PC-9 (cell line): ENCODE data around the gene SNRNP40. TPM values are rescaled to one million over a fixed set of nuclear protein-coding genes. Genes with fewer than 3 reads are reported as not detected.
"Not testable (repeated sequence)": the region's sequence is repeated elsewhere in the genome, so short reads cannot be mapped to it uniquely, and the experiment has no call there.

Experiments
- BruUV-seq: library from RNA; stranded (reverse); fragments of 400-500 nt; replicated peaks from 2 replicates; lab custom pipeline; 2021; lab: Mats Ljungman, UMichigan
- CTCF ChIA-PET: fragments of 300-600 bp; sonication (Branson Sonifier 250); formaldehyde crosslinking; loops from one replicate; lab custom pipeline; 2022; ENCODE audit warnings: antibody characterized with exemption; lab: Charles Lee
- POLR2A ChIA-PET: fragments of 300-600 bp; sonication (Branson Sonifier 250); formaldehyde crosslinking; loops from one replicate; lab custom pipeline; 2022; ENCODE audit warnings: antibody characterized with exemption; ENCODE audit not compliant: unreplicated experiment; lab: Charles Lee
- DNase-seq, 2 experiments: peaks; one replicate each; pipeline versions ENCODE4 v3.0.0 to v3.0.0-alpha.2; 2015 to 2022; ENCODE audit warnings: mixed read lengths in 1 of 2
- H2AFZ ChIP-seq: fragments of 200-600 bp; sonication (generic); 2 replicates; pipeline ENCODE4 v1.8.1; 2017; ENCODE audit warnings: antibody characterized with exemption
- H3F3A ChIP-seq: fragments of 200-600 bp; sonication (generic); 2 replicates; pipeline ENCODE4 v1.8.1; 2017; ENCODE audit warnings: antibody characterized with exemption, mild to moderate bottlenecking, low read depth; ENCODE audit not compliant: insufficient read depth
- H3K27ac ChIP-seq: fragments of 200-600 bp; sonication (generic); 2 replicates; pipeline ENCODE4 v1.6.1; 2016; ENCODE audit warnings: mixed run types
- H3K27me3 ChIP-seq: fragments of 200-600 bp; sonication (generic); 2 replicates; pipeline ENCODE4 v1.6.1; 2016; ENCODE audit warnings: low read depth, mixed run types; ENCODE audit not compliant: insufficient read depth
- H3K36me3 ChIP-seq: fragments of 200-600 bp; sonication (generic); 2 replicates; pipeline ENCODE4 v1.6.1; 2016; ENCODE audit warnings: low read depth, mixed run types
- H3K4me1 ChIP-seq: fragments of 200-600 bp; sonication (generic); replicated peaks from 2 replicates; pipeline ENCODE4 v1.6.1; 2016; ENCODE audit warnings: mixed run types; ENCODE audit not compliant: insufficient read depth
- H3K4me2 ChIP-seq: fragments of 200-600 bp; sonication (generic); 2 replicates; pipeline ENCODE4 v1.6.1; 2017; ENCODE audit warnings: mixed run types
- H3K4me3 ChIP-seq: fragments of 200-600 bp; sonication (generic); 2 replicates; pipeline ENCODE4 v1.6.1; 2016; ENCODE audit warnings: mixed run types
- H3K79me2 ChIP-seq: fragments of 200-600 bp; sonication (generic); 2 replicates; pipeline ENCODE4 v1.6.1; 2017; ENCODE audit warnings: low read depth, mixed run types
- H3K9me2 ChIP-seq: fragments of 200-600 bp; sonication (generic); 2 replicates; pipeline ENCODE4 v1.8.1; 2017; ENCODE audit warnings: mild to moderate bottlenecking; ENCODE audit not compliant: insufficient read depth
- H3K9me3 ChIP-seq: fragments of 200-600 bp; sonication (generic); 2 replicates; pipeline ENCODE4 v1.8.1; 2016; ENCODE audit warnings: low read depth; ENCODE audit not compliant: insufficient read depth
- H4K20me1 ChIP-seq: fragments of 200-600 bp; sonication (generic); 2 replicates; pipeline ENCODE4 v1.8.1; 2017; ENCODE audit not compliant: insufficient read depth
- CTCF ChIP-seq: fragments of 200-600 bp; sonication (generic); conservative IDR thresholded peaks from 2 replicates; pipeline ENCODE4 v1.6.1; 2017; ENCODE audit warnings: mixed run types, antibody characterized with exemption, mild to moderate bottlenecking, moderate library complexity
- EZH2 ChIP-seq: fragments of 200-600 bp; sonication (generic); IDR thresholded peaks from 2 replicates; pipeline ENCODE4 v1.8.0; 2017; ENCODE audit warnings: antibody characterized with exemption, low read depth
- intact Hi-C: fragments of 100-400 bp; cut with micrococcal nuclease; formaldehyde crosslinking; loops from one replicate; pipeline ENCODE4 v1.10.0; 2022; ENCODE audit not compliant: unreplicated experiment
- total RNA-seq: library from RNA; stranded (reverse); gene quantifications from 2 replicates; pipeline ENCODE4 v1.2.3, GENCODE V29; 2021

Gene SNRNP40
- total RNA-seq, 1 experiment from 2014 or later: 59.5 TPM

DNA sequence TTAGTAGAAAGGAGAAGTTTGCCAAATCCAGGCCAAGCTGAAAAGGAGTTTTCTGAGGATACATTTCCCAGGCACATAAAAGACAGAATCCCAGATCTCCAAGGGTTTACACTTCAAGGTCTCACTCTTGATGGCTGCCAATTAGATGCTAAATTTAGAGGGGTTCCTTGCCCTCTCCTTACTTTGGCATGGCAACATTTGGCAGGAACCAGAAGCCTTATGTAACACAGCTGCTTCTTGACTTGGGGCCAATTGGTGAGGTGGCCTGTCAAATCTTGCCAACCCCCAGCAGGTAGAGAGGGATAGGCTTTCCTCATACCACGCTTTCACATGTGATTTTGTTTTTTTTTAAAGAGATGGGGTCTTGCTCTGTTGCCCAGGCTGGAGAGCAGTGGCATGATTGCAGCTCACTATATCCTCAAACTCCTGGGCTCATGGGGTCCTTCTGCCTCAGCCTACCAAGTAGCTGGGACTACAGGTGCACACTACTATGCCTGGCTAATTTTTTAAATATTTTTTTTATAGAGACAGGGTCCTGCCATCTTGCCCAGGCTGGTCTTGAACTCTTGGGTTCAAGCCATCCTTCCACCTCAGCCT lies 31.7 kb downstream of the SNRNP40 start:
- intact Hi-C loops: no loop called here
- no peaks in the 10 kb centered on the region for H4K20me1 ChIP-seq
- H3K36me3 ChIP-seq: 0 out of 2 replicates have a peak, but pooled peaks cover 3% of the 10 kb centered on the region
- no peaks in the 10 kb centered on the region for H3F3A ChIP-seq
- H2AFZ ChIP-seq: no peak overlapping the region
- no peak overlapping the region for H3K4me3 ChIP-seq
- no peaks in the 10 kb centered on the region for H3K9me2 ChIP-seq
- no TSS peak for BruUV-seq
- TF ChIP-seq EZH2 (no peak), CTCF (no peak)
- H3K27ac ChIP-seq: no peak overlapping the region
- POLR2A ChIA-PET: no interaction called here
- DNase-seq: no peak
- H3K4me1 ChIP-seq: no peaks in the 10 kb centered on the region
- no peaks in the 10 kb centered on the region for H3K9me3 ChIP-seq
- no peak overlapping the region for H3K4me2 ChIP-seq
- no peaks in the 10 kb centered on the region for H3K79me2 ChIP-seq
- CTCF ChIA-PET: no interaction called here
- H3K27me3 ChIP-seq: no peaks in the 10 kb centered on the region

DNA sequence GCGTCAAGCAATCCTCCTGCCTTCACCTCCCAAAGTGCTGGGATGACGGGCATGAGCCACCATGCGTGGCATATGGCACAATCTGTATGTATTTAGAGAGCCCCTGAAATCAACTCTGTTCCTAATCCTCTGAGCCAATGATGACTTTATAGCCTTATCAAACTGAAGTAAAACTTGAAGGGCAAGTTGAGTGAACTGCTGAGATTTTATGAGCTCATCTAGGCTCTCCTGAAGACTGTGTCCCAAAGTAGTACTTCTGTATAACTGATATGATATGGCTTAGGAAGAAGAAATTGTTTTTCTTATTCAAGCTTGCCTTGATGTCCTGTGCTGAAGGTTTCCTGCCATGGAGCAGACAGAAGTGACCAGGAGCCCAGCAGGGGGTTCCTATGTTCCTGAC lies 33.2 kb downstream of the SNRNP40 start:
- H3K4me2 ChIP-seq: no peak overlapping the region
- H4K20me1 ChIP-seq: no peaks in the 10 kb centered on the region
- no peak for TF ChIP-seq CTCF
- no peak for TF ChIP-seq EZH2
- H3F3A ChIP-seq: no peaks in the 10 kb centered on the region
- intact Hi-C loops: no loop called here
- no peaks in the 10 kb centered on the region for H3K79me2 ChIP-seq
- POLR2A ChIA-PET: interaction anchor here (0.7 kb wide), 1 partner anchor 94 kb away, joined by 19 read pairs; no protein-coding TSS in a partner anchor
- no peaks in the 10 kb centered on the region for H3K27me3 ChIP-seq
- H2AFZ ChIP-seq: no peak overlapping the region
- no TSS peak for BruUV-seq
- H3K27ac ChIP-seq: no peak overlapping the region
- no peaks in the 10 kb centered on the region for H3K9me3 ChIP-seq
- no peak overlapping the region for H3K4me3 ChIP-seq
- no peaks in the 10 kb centered on the region for H3K4me1 ChIP-seq
- no peaks in the 10 kb centered on the region for H3K9me2 ChIP-seq
- H3K36me3 ChIP-seq: no peaks in the 10 kb centered on the region
- CTCF ChIA-PET: interaction anchor here (0.6 kb wide), 2 partner anchors 50 to 71 kb away, joined by 7 to 9 read pairs; no protein-coding TSS in a partner anchor
- DNase-seq: no peak

GRCh38 chr1:31262393-31262792 lies 34.2 kb downstream of the SNRNP40 start:
- H3K4me3 ChIP-seq, H3F3A ChIP-seq, H2AFZ ChIP-seq, H3K36me3 ChIP-seq, DNase-seq, H3K27me3 ChIP-seq, BruUV-seq, POLR2A ChIA-PET, H3K79me2 ChIP-seq, intact Hi-C loops, H3K9me3 ChIP-seq, H3K4me1 ChIP-seq, H4K20me1 ChIP-seq, H3K9me2 ChIP-seq, H3K27ac ChIP-seq, H3K4me2 ChIP-seq: not testable (repeated sequence)
- CTCF ChIA-PET: interaction anchor here (0.7 kb wide), 1 partner anchor 76 kb away, joined by 12 read pairs; no protein-coding TSS in a partner anchor

- CTCF ChIA-PET: no interaction called here
These were observed 34.7 kb downstream of the SNRNP40 start for GRCh38 chr1:31261916-31262315.

More at GRCh38 chr1:31261916-31262315, 34.7 kb downstream of the SNRNP40 start:
- Histone ChIP-seq H3K36me3 (no peaks in the 10 kb centered on the region), H3K4me2 (no peak overlapping the region), H3K79me2 (no peaks in the 10 kb centered on the region), H3F3A (no peaks in the 10 kb centered on the region), H4K20me1 (no peaks in the 10 kb centered on the region), H3K27ac (no peak overlapping the region), H3K9me2 (no peaks in the 10 kb centered on the region), H3K4me1 (no peaks in the 10 kb centered on the region), H2AFZ (no peak overlapping the region), H3K9me3 (no peaks in the 10 kb centered on the region), H3K4me3 (no peak overlapping the region), H3K27me3 (no peaks in the 10 kb centered on the region)
- no peak for DNase-seq
- TF ChIP-seq CTCF: no peak
- TF ChIP-seq EZH2: no peak
- POLR2A ChIA-PET: no interaction called here
- intact Hi-C loops: no loop called here
- BruUV-seq: no TSS peak
